ENCODE data around the gene UPK3A.

UPK3A gene

GRCh38 chr22:45335021-45335818, 50.5 kb downstream of the UPK3A start:
- no peak overlapping the region for H3K27ac ChIP-seq
- H3K4me1 ChIP-seq (ENCODE audit: low read depth, poor library complexity, severe bottlenecking) = peaks cover 7% of the 10 kb centered on the region
- no peak overlapping the region for H3K9ac ChIP-seq
- TF ChIP-seq CTCF (conservative IDR thresholded peaks at IDR 0.05; ENCODE audit: low read depth, low read length) = no peak
- no peaks in the 10 kb centered on the region for H3K36me3 ChIP-seq (ENCODE audit: insufficient read depth)
- H2AFZ ChIP-seq (ENCODE audit: low read depth) = no peak overlapping the region
- no peak overlapping the region for H3K4me2 ChIP-seq
- H3K27me3 ChIP-seq (ENCODE audit: insufficient read depth, low read depth) = no peaks in the 10 kb centered on the region
- no peak overlapping the region for H3K4me3 ChIP-seq (IDR thresholded peaks at IDR 0.05; ENCODE audit: insufficient read depth, low read depth, low read length)
- no peaks in the 10 kb centered on the region for H4K20me1 ChIP-seq (ENCODE audit: insufficient read depth)
- no peaks in the 10 kb centered on the region for H3K79me2 ChIP-seq (ENCODE audit: insufficient read depth, low read depth)

DNA sequence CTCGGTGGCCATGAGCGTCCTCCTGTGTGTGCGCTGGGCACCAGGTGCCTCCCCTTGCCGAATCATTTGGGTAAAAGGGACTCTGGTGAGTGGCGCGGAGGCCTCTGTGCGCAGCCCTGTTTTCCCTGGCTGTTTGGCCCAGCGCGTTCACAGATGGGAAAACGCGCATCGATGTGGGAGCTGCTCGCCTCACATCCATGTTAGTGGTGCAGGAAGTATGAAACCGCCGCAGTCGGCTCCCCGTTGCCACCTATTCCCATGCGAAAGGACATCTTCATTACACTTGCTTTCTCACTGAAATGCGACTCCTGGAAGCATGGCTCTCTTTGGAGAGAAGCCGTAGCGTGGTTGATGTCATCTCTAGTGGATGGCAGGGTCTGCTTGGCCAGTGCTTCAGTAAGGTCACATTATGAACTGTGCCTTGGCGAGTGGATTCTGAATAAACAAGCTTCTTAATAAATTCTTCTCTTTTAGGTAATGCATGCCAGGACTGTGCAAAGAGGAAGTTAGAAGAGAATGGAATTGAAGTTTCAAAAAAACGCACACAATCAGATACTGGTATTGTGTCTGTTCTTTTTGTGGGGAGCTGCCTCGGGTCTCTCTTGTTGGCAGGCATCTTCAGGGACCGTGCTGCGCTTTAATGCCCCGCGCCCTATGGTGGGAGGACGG, 51.2 kb downstream of the UPK3A start:
- H3K36me3 ChIP-seq (ENCODE audit: insufficient read depth) = no peaks in the 10 kb centered on the region
- H3K4me1 ChIP-seq (ENCODE audit: low read depth, poor library complexity, severe bottlenecking) = peaks cover 7% of the 10 kb centered on the region
- no peaks in the 10 kb centered on the region for H3K79me2 ChIP-seq (ENCODE audit: insufficient read depth, low read depth)
- H3K4me3 ChIP-seq (IDR thresholded peaks at IDR 0.05; ENCODE audit: insufficient read depth, low read depth, low read length) = no peak overlapping the region
- H3K27me3 ChIP-seq (ENCODE audit: insufficient read depth, low read depth) = no peaks in the 10 kb centered on the region
- H2AFZ ChIP-seq (ENCODE audit: low read depth) = no peak overlapping the region
- no peaks in the 10 kb centered on the region for H4K20me1 ChIP-seq (ENCODE audit: insufficient read depth)
- no peak overlapping the region for H3K27ac ChIP-seq
- H3K9ac ChIP-seq = no peak overlapping the region
- no peak for TF ChIP-seq CTCF (conservative IDR thresholded peaks at IDR 0.05; ENCODE audit: low read depth, low read length)
- H3K4me2 ChIP-seq = no peak overlapping the region

DNA sequence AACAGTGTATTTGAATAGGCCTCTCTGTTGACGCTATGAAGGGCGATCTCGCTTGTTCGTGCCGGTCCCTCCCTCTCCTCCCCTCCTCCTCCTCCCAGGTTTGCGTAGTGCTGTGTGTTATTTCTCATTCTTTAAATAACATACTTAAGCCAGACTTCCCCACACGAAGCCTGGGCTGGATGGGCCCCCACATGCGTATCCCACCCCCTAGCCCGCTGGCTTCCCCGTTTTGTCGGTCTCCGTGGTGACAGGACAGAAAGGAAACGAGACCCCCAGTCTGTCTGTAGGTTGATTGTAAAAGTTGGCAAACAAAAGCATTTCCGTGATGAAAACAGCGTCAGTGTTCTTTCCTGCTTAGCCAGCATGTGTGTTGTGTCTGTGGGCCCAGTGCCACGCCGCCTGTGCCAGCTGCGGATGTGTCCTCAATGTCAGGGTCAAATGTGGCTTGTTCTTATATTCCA, 52.3 kb downstream of the UPK3A start:
- Histone ChIP-seq H3K27me3 (ENCODE audit: insufficient read depth, low read depth) (no peaks in the 10 kb centered on the region), H3K36me3 (ENCODE audit: insufficient read depth) (no peaks in the 10 kb centered on the region), H3K4me3 (IDR thresholded peaks at IDR 0.05; ENCODE audit: insufficient read depth, low read depth, low read length) (no peak overlapping the region), H3K27ac (no peak overlapping the region), H4K20me1 (ENCODE audit: insufficient read depth) (no peaks in the 10 kb centered on the region), H2AFZ (ENCODE audit: low read depth) (no peak overlapping the region), H3K79me2 (ENCODE audit: insufficient read depth, low read depth) (no peaks in the 10 kb centered on the region), H3K4me2 (no peak overlapping the region), H3K4me1 (ENCODE audit: low read depth, poor library complexity, severe bottlenecking) (peaks cover 7% of the 10 kb centered on the region), H3K9ac (no peak overlapping the region)
- TF ChIP-seq CTCF (conservative IDR thresholded peaks at IDR 0.05; ENCODE audit: low read depth, low read length) = no peak

GRCh38 chr22:45337536-45337935, 52.8 kb downstream of the UPK3A start:
- H3K27me3 ChIP-seq (ENCODE audit: insufficient read depth, low read depth) = no peaks in the 10 kb centered on the region
- H3K9ac ChIP-seq = no peak overlapping the region
- H4K20me1 ChIP-seq (ENCODE audit: insufficient read depth) = no peaks in the 10 kb centered on the region
- H3K27ac ChIP-seq = no peak overlapping the region
- H3K79me2 ChIP-seq (ENCODE audit: insufficient read depth, low read depth) = no peaks in the 10 kb centered on the region
- H3K4me1 ChIP-seq (ENCODE audit: low read depth, poor library complexity, severe bottlenecking) = peaks cover 7% of the 10 kb centered on the region
- H3K36me3 ChIP-seq (ENCODE audit: insufficient read depth) = no peaks in the 10 kb centered on the region
- no peak for TF ChIP-seq CTCF (conservative IDR thresholded peaks at IDR 0.05; ENCODE audit: low read depth, low read length)
- H3K4me3 ChIP-seq (IDR thresholded peaks at IDR 0.05; ENCODE audit: insufficient read depth, low read depth, low read length) = no peak overlapping the region
- H3K4me2 ChIP-seq = no peak overlapping the region
- no peak overlapping the region for H2AFZ ChIP-seq (ENCODE audit: low read depth)
